NCI-H1092 (cell line): ENCODE results near the gene IQCK.

ENCODE experiments used
- DNase-seq: peaks from one replicate; lab custom pipeline; 2025; lab: John Stamatoyannopoulos, UW

IQCK gene

GRCh38 chr16:19805459-19806162 lies 87.5 kb downstream of the IQCK start:
- DNase-seq: no peak

- no peak for DNase-seq
Measured at GRCh38 chr16:19808061-19808641, 90.1 kb downstream of the IQCK start.

GRCh38 chr16:19809121-19809635 lies 91.1 kb downstream of the IQCK start:
- no peak for DNase-seq

DNA sequence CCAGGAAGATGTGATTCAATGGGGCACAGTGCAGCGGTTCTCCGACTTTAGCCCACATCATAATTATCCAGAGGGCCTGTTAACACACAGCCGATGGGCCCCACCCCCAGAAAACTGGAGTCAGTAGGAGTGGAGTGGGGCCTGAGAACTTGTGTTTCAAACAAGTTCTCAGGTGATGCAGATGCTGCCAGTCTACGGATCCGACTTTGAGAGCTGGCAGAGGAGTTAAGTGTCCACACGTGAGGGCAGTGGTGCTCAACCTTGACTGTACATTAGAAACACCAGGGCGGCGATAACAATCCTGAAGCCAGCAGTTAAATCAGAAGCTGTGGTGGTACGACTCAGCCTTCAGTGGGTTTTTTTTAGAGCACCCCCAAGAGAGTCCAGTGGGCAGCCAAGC lies 91.6 kb downstream of the IQCK start:
- no peak for DNase-seq

DNA sequence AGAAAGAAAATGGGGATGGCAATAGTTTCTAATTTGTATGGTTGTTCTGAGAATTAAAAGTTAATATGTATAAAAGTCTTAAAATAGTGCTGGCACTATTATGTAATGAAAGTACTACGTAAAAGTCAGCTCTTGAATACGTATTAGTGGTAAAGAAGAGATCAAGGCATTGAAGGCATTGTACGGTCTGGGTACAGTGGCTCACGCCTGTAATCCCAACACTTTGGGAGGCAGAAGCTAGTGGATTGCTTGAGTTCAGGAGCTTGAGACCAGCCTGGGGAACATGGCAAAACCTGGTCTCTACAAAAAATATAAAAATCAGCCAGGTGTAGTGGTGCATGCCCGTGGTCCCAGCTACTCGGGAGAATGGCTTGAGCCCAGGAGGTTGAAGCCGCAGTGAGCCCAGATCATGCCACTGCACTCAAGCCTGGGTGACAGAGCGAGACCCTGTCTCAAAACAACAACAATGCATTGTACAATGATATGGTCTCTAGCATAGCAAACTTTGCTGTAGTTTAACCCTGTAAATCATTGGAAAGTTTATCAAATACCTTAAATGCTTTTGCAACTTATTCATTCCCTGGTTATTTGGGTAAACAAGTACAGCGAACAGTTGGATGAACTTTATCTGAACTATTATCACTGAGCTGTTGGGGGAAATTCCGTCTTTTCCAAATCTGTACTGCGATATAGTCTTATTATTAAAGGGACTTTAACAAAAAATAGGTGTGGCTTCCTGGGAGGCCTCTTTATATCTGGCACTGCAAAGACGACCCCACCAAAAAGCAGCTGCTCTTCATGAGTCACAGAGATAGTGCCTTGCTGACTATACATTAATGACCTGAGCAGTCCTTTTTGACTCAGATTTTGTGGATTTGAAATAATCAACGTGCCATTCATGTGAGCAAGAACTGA lies 93.0 kb downstream of the IQCK start:
- DNase-seq: no peak

- no peak for DNase-seq
Measured at GRCh38 chr16:19812986-19813385, 94.9 kb downstream of the IQCK start.

DNA sequence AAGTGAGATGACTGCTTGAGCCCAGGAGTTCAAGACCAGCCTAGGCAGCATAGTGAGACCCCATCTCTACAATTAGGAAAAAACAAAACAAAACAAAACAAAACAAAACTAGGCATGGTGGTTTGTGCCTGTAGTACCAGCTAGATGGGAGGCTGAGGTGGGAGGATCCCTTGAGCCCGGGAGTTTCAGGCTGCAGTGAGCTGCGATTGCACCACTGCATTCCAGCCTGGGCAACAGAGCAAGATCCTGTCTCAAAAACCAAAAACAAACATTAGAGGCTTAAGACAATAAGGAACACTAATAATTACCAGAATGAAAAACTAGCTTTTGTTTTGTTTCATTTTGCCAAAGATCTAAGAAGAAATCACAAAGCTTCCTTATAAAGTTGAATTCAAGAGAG lies 97.3 kb downstream of the IQCK start:
- DNase-seq: no peak

- no peak for DNase-seq
Measured at GRCh38 chr16:19817122-19817521, 99.1 kb downstream of the IQCK start.

GRCh38 chr16:19817875-19818274 lies 99.8 kb downstream of the IQCK start:
- no peak for DNase-seq

DNA sequence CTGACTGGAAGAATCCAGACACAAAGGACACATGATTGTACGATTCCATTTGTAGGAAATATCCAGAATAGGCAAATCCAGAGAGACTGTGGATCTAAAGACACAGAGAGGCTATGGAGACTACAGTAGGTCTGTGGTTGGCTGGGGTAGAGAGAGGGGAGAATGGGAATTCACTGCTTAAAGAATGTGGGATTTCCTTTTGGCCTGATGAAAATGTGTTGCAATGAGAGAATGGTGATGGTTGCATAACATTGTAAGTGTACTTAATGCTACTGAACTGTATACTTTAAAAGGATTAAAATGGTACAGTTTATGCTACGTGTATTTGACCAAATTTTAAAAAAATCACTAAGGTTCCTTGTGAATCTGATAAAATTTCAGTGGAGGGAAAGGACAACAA lies 104.5 kb downstream of the IQCK start:
- DNase-seq: no peak

DNA sequence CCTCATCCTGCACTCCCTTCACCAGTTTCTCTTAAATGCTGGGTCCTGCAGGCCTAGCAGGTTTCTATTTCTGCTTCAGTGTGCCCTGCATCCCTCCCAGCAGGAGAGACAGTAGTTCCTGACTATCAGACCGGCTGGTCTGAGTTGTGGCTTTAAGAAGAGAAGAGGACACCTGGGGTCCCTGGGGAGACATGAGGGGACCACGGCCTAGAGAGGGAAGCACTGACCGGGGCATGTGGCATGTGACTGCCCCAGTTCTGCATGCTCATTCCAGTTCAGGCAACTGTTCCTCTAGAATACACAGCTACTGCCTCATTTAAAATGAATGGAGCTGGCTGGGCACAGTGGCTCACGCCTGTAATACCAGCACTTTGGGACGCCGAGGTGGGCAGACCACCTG lies 105.3 kb downstream of the IQCK start:
- DNase-seq: no peak

GRCh38 chr16:19824216-19824615 lies 106.1 kb downstream of the IQCK start:
- DNase-seq: no peak

- no peak for DNase-seq
Measured at GRCh38 chr16:19829844-19830692, 112.0 kb downstream of the IQCK start.

GRCh38 chr16:19830902-19831560 lies 113.0 kb downstream of the IQCK start:
- DNase-seq: no peak

DNA sequence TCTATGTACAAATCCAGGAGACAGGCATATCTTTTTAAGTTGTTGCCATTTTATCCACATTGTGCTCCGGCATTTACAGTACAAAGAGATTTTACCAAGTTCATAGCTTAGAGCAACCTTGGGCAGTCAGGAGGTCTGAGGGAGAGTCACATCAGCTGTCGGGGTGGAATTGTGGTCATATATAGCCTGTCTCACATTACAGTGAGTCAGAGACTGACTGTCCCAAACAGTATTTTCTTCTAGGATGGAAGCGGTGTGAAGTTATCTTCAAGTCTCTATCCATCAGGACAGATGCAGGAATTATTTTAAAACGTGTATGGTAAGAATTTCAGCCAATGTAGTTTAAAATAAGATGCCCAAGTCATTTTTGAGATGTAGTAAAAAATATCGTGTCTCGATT lies 113.6 kb downstream of the IQCK start:
- DNase-seq: no peak

- no peak for DNase-seq
Measured at GRCh38 chr16:19833176-19833575, 115.1 kb downstream of the IQCK start.

DNA sequence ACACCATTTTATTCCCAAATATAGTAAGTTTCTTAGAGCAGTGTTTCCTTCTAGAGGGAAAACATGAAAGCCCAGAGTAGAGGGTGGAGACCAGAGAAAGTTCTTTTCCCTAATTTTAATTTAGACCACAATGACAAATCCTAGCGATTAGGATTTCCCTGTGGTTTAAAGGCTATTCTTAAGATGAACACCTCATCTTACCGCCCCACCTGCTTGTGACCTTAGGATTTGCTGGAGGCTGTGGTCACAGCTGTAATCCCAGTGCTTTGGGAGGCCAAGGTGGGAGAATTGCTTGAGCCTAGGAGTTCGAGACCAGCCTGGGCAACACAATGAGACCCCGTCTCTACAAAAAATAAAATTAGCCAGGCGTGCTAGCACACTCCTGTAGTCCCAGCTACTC lies 115.5 kb downstream of the IQCK start:
- no peak for DNase-seq

- DNase-seq: no peak
Measured at GRCh38 chr16:19835196-19835595, 117.1 kb downstream of the IQCK start.

DNA sequence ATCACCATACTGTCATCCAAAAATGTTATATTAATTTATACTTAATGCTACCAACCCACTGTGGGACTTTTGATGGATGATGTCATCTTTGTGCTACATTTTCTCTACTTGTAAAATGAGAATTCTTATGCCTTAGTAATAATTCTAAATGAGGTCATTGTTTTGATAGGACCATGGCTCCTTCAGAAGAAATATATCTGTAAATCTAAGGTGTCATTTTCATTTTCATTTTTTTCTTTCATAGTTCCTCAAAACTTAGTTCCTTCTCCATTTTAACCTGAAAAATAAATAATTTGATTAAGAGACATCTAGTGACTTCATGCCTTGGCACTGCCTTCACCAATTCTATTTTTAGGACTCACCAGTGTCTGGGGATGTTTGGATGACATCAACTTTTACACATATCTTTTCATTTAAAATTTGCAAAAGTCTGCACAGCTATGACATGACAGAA lies 117.9 kb downstream of the IQCK start:
- DNase-seq: no peak

DNA sequence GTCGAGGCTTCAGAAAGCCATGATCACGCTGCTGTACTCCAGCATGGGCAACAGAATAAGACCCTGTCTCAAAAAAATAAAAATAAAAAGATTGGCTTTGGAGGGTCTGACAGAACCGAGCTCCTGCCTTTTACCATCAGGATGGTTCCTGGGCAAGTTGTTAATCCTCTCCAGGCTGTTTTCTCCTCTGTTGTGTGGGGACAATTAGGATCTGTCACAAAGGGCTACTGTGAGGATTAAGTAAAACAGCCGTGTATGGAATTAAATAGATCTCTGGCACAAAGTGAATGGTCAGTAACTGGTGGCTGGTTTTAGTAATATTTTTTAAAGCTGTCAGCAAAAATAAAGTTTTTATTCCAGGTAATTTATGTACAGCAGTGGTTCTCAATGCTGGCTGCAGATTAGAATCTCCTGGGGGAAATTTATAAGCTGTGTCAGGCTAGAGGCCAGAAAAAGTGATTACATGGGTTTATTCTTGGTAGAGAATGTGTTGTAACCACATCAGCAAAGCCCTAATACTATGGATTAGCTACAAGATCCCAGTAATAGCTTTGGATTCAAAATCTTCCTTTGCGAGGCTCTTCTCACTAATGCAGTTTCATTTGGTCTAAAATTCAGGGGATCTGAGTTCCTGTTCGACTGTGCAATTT lies 119.4 kb downstream of the IQCK start:
- no peak for DNase-seq
